Thyroid gland (tissue), 4 donors: ENCODE measurements around the gene LCA5.

ENCODE experiments used
- POLR2A ChIP-seq, 2 donors: fragments of 450-650 bp; IDR thresholded peaks; one replicate each; pipeline ENCODE4 v1.6.1; 2017; ENCODE audit warnings: antibody characterized with exemption in 2 of 2, mild to moderate bottlenecking in 2 of 2, moderate library complexity in 1 of 2
- TF ChIP-seq, protein P1 (sequence below), 6 experiments: fragments of 200-600 bp in 3 of 6; fragments of 450-650 bp in 3 of 6; sonication (generic) in 3 of 6; IDR thresholded peaks; one replicate each; pipeline ENCODE4 v1.5.1; 2016 to 2019; ENCODE audit warnings: antibody characterized with exemption in 6 of 6, mild to moderate bottlenecking in 2 of 6, inconsistent platforms in 1 of 6, moderate library complexity in 1 of 6

DNA sequence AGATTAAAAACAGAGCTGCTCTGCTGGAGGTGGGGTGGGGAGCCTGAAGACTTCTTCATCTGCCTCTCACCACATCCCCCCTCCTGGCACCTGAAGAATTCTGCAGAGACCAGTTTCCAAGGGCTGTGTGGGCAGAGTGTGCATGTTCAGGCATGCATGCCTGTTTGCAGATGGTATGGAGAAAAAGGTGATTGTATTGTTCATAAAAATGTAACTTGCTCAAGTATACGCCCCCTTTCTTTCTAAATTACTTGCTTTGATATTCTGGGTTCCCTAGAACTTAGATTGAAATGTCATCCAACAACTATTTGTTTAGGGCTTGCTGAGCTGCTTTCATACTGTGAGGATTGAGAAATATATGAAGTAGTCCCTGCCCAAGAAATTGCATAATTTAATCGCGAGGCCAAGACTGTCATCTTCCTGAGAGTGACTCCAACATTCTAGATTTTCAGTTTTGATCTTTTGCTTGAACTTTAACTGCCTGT is 83.6 kb downstream of the LCA5 start:
- TF ChIP-seq, protein P1, sequence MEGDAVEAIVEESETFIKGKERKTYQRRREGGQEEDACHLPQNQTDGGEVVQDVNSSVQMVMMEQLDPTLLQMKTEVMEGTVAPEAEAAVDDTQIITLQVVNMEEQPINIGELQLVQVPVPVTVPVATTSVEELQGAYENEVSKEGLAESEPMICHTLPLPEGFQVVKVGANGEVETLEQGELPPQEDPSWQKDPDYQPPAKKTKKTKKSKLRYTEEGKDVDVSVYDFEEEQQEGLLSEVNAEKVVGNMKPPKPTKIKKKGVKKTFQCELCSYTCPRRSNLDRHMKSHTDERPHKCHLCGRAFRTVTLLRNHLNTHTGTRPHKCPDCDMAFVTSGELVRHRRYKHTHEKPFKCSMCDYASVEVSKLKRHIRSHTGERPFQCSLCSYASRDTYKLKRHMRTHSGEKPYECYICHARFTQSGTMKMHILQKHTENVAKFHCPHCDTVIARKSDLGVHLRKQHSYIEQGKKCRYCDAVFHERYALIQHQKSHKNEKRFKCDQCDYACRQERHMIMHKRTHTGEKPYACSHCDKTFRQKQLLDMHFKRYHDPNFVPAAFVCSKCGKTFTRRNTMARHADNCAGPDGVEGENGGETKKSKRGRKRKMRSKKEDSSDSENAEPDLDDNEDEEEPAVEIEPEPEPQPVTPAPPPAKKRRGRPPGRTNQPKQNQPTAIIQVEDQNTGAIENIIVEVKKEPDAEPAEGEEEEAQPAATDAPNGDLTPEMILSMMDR (IDR thresholded peaks at IDR 0.05) = no peak
- TF ChIP-seq POLR2A (IDR thresholded peaks at IDR 0.05) = no peak
